SK-N-SH (cell line): Measurements from ENCODE around the gene SP2. TPM values are rescaled to one million over a fixed set of nuclear protein-coding genes. Genes with fewer than 3 reads are reported as not detected.

Experiments used
- CTCF ChIA-PET: fragments of 300-600, 350-600 bp; formaldehyde crosslinking; extraction: SDS; loops from one replicate; lab custom pipeline; 2021; lab: Yijun Ruan, JAX
- POLR2A ChIA-PET: fragments of 350-600 bp; sonication (Branson Sonifier 250); formaldehyde crosslinking; extraction: SDS; loops from one replicate; lab custom pipeline; 2020; ENCODE audit warnings: antibody characterized with exemption, inconsistent platforms; lab: Yijun Ruan, JAX
- DNase-seq: peaks from one replicate; pipeline ENCODE4 v3.0.0; 2012
- H2AFZ ChIP-seq: fragments of 200-600 bp; sonication (generic); 2 replicates; pipeline ENCODE4 v1.8.1; 2016; ENCODE audit warnings: antibody characterized with exemption, mild to moderate bottlenecking, low read depth
- H3F3A ChIP-seq: fragments of 200-600 bp; sonication (generic); replicated peaks from 2 replicates; pipeline ENCODE3; 2016; ENCODE audit warnings: antibody characterized with exemption, mild to moderate bottlenecking; ENCODE audit not compliant: insufficient read depth
- H3K27ac ChIP-seq, 2 experiments: fragments of 200-500 bp in 1 of 2; fragments of 200-600 bp in 1 of 2; sonication (Bioruptor generic) in 1 of 2; sonication (generic), shearing (Covaris generic) in 1 of 2; 2 replicates each; pipeline versions ENCODE4 v1.5.1 to v1.6.1; 2014 to 2016; ENCODE audit warnings: low read depth in 2 of 2, inconsistent platforms in 1 of 2, low read length in 1 of 2, mild to moderate bottlenecking in 1 of 2, mixed read lengths in 1 of 2
- H3K27me3 ChIP-seq: fragments of 200-600 bp; sonication (generic), shearing (Covaris generic); 2 replicates; pipeline ENCODE4 v1.6.1; 2016; ENCODE audit warnings: mixed run types; ENCODE audit not compliant: insufficient read depth
- H3K36me3 ChIP-seq, 2 experiments: fragments of 200-500 bp in 1 of 2; fragments of 200-600 bp in 1 of 2; sonication (Bioruptor generic) in 1 of 2; sonication (generic) in 1 of 2; replicated peaks in 1 of 2; 2 replicates each; pipeline versions ENCODE3 to v1.5.1; 2014 to 2016; ENCODE audit warnings: low read length in 1 of 2, mild to moderate bottlenecking in 1 of 2; ENCODE audit not compliant: insufficient read depth in 2 of 2, control insufficient read depth in 1 of 2
- H3K4me1 ChIP-seq, 2 experiments: fragments of 200-500 bp in 1 of 2; fragments of 200-600 bp in 1 of 2; sonication (Bioruptor generic) in 1 of 2; sonication (generic), shearing (Covaris generic) in 1 of 2; 2 replicates each; pipeline versions ENCODE4 v1.5.1 to v1.6.1; 2014 to 2016; ENCODE audit warnings: low read depth in 1 of 2, low read length in 1 of 2, mixed run types in 1 of 2; ENCODE audit not compliant: insufficient read depth in 2 of 2, control insufficient read depth in 1 of 2
- H3K4me2 ChIP-seq: fragments of 200-600 bp; sonication (generic), shearing (Covaris generic); 2 replicates; pipeline ENCODE4 v1.6.1; 2017; ENCODE audit warnings: mixed run types
- H3K4me3 ChIP-seq, 2 experiments: fragments of 200-500 bp in 1 of 2; fragments of 200-600 bp in 1 of 2; sonication (Bioruptor generic) in 1 of 2; sonication (generic), shearing (Covaris generic) in 1 of 2; 2 replicates each; pipeline versions ENCODE4 v1.5.1 to v1.8.1; 2014 to 2016; ENCODE audit warnings: low read depth in 2 of 2, inconsistent platforms in 1 of 2, low read length in 1 of 2, mild to moderate bottlenecking in 1 of 2, mixed read lengths in 1 of 2, moderate library complexity in 1 of 2
- H3K79me2 ChIP-seq: fragments of 200-600 bp; sonication (generic); 2 replicates; pipeline ENCODE4 v1.8.1; 2017; ENCODE audit warnings: mild to moderate bottlenecking; ENCODE audit not compliant: insufficient read depth
- H3K9ac ChIP-seq: fragments of 200-600 bp; sonication (generic); 2 replicates; pipeline ENCODE4 v1.6.1; 2017; ENCODE audit warnings: mixed run types
- H3K9me2 ChIP-seq: fragments of 200-600 bp; sonication (generic); 2 replicates; pipeline ENCODE4 v1.6.1; 2017; ENCODE audit warnings: mixed run types
- H3K9me3 ChIP-seq: fragments of 200-600 bp; sonication (generic); 2 replicates; pipeline ENCODE4 v1.6.1; 2017; ENCODE audit warnings: mixed run types, mild to moderate bottlenecking, moderate library complexity
- H4K20me1 ChIP-seq: fragments of 200-600 bp; sonication (generic); 2 replicates; pipeline ENCODE4 v1.6.1; 2017; ENCODE audit warnings: mild to moderate bottlenecking, mixed run types; ENCODE audit not compliant: insufficient read depth
- CHD2 ChIP-seq: fragments of 150-350 bp; IDR thresholded peaks from 2 replicates; pipeline ENCODE4 v1.6.1; 2018; ENCODE audit warnings: low read length; ENCODE audit not compliant: partially characterized antibody
- ELF1 ChIP-seq: IDR thresholded peaks from 2 replicates; pipeline ENCODE4 v1.4.0; 2012
- EZH2phosphoT487 ChIP-seq: fragments of 200-600 bp; sonication (generic); IDR thresholded peaks from 2 replicates; pipeline ENCODE4 v1.6.1; 2017; ENCODE audit warnings: low read depth, mixed run types, mild to moderate bottlenecking, antibody characterized with exemption, moderate library complexity, borderline replicate concordance
- FOXJ3 ChIP-seq: sonication (generic); formaldehyde crosslinking; IDR thresholded peaks from 2 replicates; pipeline ENCODE4 v1.5.1; 2020; ENCODE audit warnings: mild to moderate bottlenecking, missing genetic modification reagents
- FOXM1 ChIP-seq: IDR thresholded peaks from 2 replicates; pipeline ENCODE4 v1.4.0; 2012; ENCODE audit warnings: low read depth, mild to moderate bottlenecking
- GATA2 ChIP-seq: sonication (generic); formaldehyde crosslinking; IDR thresholded peaks from 2 replicates; pipeline ENCODE4 v1.5.0; 2020; ENCODE audit warnings: mild to moderate bottlenecking, missing genetic modification reagents
- MEF2A ChIP-seq: IDR thresholded peaks from 2 replicates; pipeline ENCODE4 v1.4.0; 2012; ENCODE audit warnings: low read depth, borderline replicate concordance
- MXI1 ChIP-seq: IDR thresholded peaks from 2 replicates; pipeline ENCODE4 v1.6.1; 2012; ENCODE audit warnings: mild to moderate bottlenecking, low read depth, low read length, improper control_type of control experiment
- NFIC ChIP-seq: IDR thresholded peaks from 2 replicates; pipeline ENCODE4 v1.4.0; 2012; ENCODE audit warnings: borderline replicate concordance
- NRF1 ChIP-seq: IDR thresholded peaks from 2 replicates; pipeline ENCODE4 v1.6.1; 2012; ENCODE audit warnings: low read depth, mild to moderate bottlenecking, low read length
- SIN3A ChIP-seq: IDR thresholded peaks from 2 replicates; pipeline ENCODE4 v1.6.1; 2012; ENCODE audit warnings: low read depth, mild to moderate bottlenecking, low read length, moderate library complexity, borderline replicate concordance
- SMC3 ChIP-seq: IDR thresholded peaks from 2 replicates; pipeline ENCODE4 v1.6.1; 2012; ENCODE audit warnings: low read depth, low read length, improper control_type of control experiment
- TAF1 ChIP-seq: IDR thresholded peaks from 2 replicates; pipeline ENCODE4 v1.6.1; 2012; ENCODE audit warnings: low read depth, mild to moderate bottlenecking, low read length, moderate library complexity, borderline replicate concordance
- WGBS: methylation state at CpG from one replicate; pipeline ENCODE4 v1.1.6; 2017; ENCODE audit warnings: low lambda C conversion rate; 5-methylcytosine and 5-hydroxymethylcytosine counted together
- polyA plus RNA-seq, 3 experiments: library from polyadenylated mRNA; depleted of rRNA; stranded (reverse); fragments of >200 nt; gene quantifications; 2 replicates each; pipeline ENCODE4 v1.2.3, GENCODE V29; 2012
- TF ChIP-seq, protein P1 (sequence below): IDR thresholded peaks from 2 replicates; pipeline ENCODE4; 2012

The SP2 gene
- polyA plus RNA-seq, 1 of the 3 experiments (the other 2 are of a cell fraction), result 16.7 TPM

DNA sequence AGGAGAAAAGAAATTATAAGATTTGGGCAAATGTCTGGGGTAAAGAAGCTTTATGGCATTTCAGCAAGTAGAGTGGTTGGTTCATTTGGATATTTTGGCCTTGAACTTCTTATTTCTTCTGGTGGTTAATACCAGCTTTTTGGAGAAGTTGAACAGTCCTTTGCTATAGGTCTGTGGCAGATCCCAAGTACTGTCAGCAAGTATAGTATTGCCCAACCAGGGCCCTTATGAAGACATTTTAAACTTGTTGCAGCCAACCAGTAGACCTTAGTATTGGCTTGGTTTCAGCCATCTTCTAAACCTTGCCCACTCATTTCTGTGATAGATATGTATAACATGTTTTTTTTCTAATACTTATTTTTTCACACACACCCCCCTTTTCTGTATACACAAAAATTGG is 2.2 kb downstream of the SP2 start:
- no peaks in the 10 kb centered on the region for H3K27me3 ChIP-seq
- peaks cover 3% of the 10 kb centered on the region for H3F3A ChIP-seq
- H3K9me3 ChIP-seq, result no peaks in the 10 kb centered on the region
- H3K27ac ChIP-seq, result no peak overlapping the region
- CTCF ChIA-PET, result interaction anchor here (0.8 to 2.3 kb wide), 4 partner anchors 9 to 57 kb away, joined by 3 to 11 read pairs (median 4); partner anchors contain the start of gene SCRN2
- no peak overlapping the region for H2AFZ ChIP-seq
- no peak overlapping the region for H3K4me3 ChIP-seq
- TF ChIP-seq, protein P1, sequence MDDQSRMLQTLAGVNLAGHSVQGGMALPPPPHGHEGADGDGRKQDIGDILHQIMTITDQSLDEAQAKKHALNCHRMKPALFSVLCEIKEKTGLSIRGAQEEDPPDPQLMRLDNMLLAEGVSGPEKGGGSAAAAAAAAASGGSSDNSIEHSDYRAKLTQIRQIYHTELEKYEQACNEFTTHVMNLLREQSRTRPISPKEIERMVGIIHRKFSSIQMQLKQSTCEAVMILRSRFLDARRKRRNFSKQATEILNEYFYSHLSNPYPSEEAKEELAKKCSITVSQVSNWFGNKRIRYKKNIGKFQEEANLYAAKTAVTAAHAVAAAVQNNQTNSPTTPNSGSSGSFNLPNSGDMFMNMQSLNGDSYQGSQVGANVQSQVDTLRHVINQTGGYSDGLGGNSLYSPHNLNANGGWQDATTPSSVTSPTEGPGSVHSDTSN, result no peak
- TF ChIP-seq CHD2 (no peak), FOXM1 (no peak), ELF1 (no peak), TAF1 (no peak)
- peaks cover 4 to 19% of the 10 kb centered on the region in 2 experiments; a peak in 3 of 4 replicates for H3K4me1 ChIP-seq
- POLR2A ChIA-PET, result no interaction called here
- H3K9ac ChIP-seq, result no peak overlapping the region
- DNase-seq, result no peak
- H3K4me2 ChIP-seq, result no peak overlapping the region
- peaks cover 62% of the 10 kb centered on the region for H3K79me2 ChIP-seq
- H3K9me2 ChIP-seq, result no peaks in the 10 kb centered on the region
- no peaks in the 10 kb centered on the region for H4K20me1 ChIP-seq
- peaks cover 11 to 14% of the 10 kb centered on the region in 2 experiments for H3K36me3 ChIP-seq

- H3K79me2 ChIP-seq, result peaks cover 59% of the 10 kb centered on the region
- H3K4me2 ChIP-seq, result no peak overlapping the region
- ChIA-PET CTCF (interaction anchor here (1.2 to 2.3 kb wide), 5 partner anchors 8 to 58 kb away, joined by 4 to 11 read pairs (median 5); partner anchors contain the start of gene SCRN2), POLR2A (no interaction called here)
- no peaks in the 10 kb centered on the region for H4K20me1 ChIP-seq
- H3F3A ChIP-seq, result peaks cover 4% of the 10 kb centered on the region
- DNase-seq, result no peak
- peaks cover 11 to 14% of the 10 kb centered on the region in 2 experiments for H3K36me3 ChIP-seq
- TF ChIP-seq TAF1, result no peak
- no peak for TF ChIP-seq MXI1
- TF ChIP-seq FOXJ3, result no peak
- TF ChIP-seq SIN3A, result no peak
- no peak for TF ChIP-seq MEF2A
- no peak for TF ChIP-seq CHD2
- TF ChIP-seq SMC3, result no peak
- no peak for TF ChIP-seq NRF1
- no peak for TF ChIP-seq EZH2phosphoT487
- no peak for TF ChIP-seq NFIC
- TF ChIP-seq GATA2 (CRISPR knock-in tag), result no peak
- no peak overlapping the region for H2AFZ ChIP-seq
- no peaks in the 10 kb centered on the region for H3K9me3 ChIP-seq
- WGBS, result 86% methylated on average over 5 of the region's 5 CpGs
- no peak overlapping the region for H3K27ac ChIP-seq
- H3K4me3 ChIP-seq, result no peak overlapping the region
- no peak overlapping the region for H3K9ac ChIP-seq
- no peaks in the 10 kb centered on the region for H3K27me3 ChIP-seq
- peaks cover 1 to 18% of the 10 kb centered on the region in 2 experiments; a peak in 2 of 4 replicates for H3K4me1 ChIP-seq
- no peaks in the 10 kb centered on the region for H3K9me2 ChIP-seq
These were observed 3.6 kb downstream of the SP2 start for GRCh38 chr17:47899643-47900042.
